GM12873 (cell line): ENCODE measurements around the gene TSPEAR.
"Not testable (repeated sequence)": the region's sequence is repeated elsewhere in the genome, so short reads cannot be mapped to it uniquely, and the experiment has no call there.

ENCODE experiments used
- CTCF ChIP-seq: IDR thresholded peaks from 2 replicates; pipeline ENCODE4 v1.5.1; 2012; ENCODE audit warnings: low read depth, mild to moderate bottlenecking, moderate library complexity, low read length, control low read depth; ENCODE audit not compliant: insufficient read depth; ENCODE audit errors: missing control alignments

Gene TSPEAR

GRCh38 chr21:44650265-44650972, 61.0 kb downstream of the TSPEAR start:
- no peak for TF ChIP-seq CTCF

- TF ChIP-seq CTCF: no peak
Observed at GRCh38 chr21:44649521-44650100, 61.8 kb downstream of the TSPEAR start.

- TF ChIP-seq CTCF: no peak
Observed at GRCh38 chr21:44648557-44649311, 62.6 kb downstream of the TSPEAR start.

GRCh38 chr21:44647222-44647552, 64.2 kb downstream of the TSPEAR start:
- TF ChIP-seq CTCF: no peak

GRCh38 chr21:44646366-44647221, 64.8 kb downstream of the TSPEAR start, which contains the start of gene KRTAP10-11:
TSS of gene KRTAP10-11 (plus strand) at chr21:44646414. CDS start at chr21:44646459, 45 bp downstream.
- not testable (repeated sequence) for TF ChIP-seq CTCF

- TF ChIP-seq CTCF: no peak
Observed at GRCh38 chr21:44644878-44645277, 66.5 kb downstream of the TSPEAR start.
